ENCODE results near the gene OSCAR. TPM values are rescaled to one million over a fixed set of nuclear protein-coding genes. Genes with fewer than 3 reads are reported as not detected.
A peak's percentile ranks its signal among the peaks of the same experiment; 100 is the strongest.

Gene OSCAR
- total RNA-seq, 1 donor from 2014 or later, result 0.33 TPM

- no peak within 1 kb of the TSS for H3K4me3 ChIP-seq
- no peak within 1 kb of the TSS for H3K27ac ChIP-seq (replicated peaks)
- DNase-seq, result no peak
- H3K36me3 ChIP-seq, result no peaks in the 10 kb centered on the region
- peaks cover 74% of the 10 kb centered on the region for H3K27me3 ChIP-seq (ENCODE audit: low read depth)
- TF ChIP-seq, protein P1, sequence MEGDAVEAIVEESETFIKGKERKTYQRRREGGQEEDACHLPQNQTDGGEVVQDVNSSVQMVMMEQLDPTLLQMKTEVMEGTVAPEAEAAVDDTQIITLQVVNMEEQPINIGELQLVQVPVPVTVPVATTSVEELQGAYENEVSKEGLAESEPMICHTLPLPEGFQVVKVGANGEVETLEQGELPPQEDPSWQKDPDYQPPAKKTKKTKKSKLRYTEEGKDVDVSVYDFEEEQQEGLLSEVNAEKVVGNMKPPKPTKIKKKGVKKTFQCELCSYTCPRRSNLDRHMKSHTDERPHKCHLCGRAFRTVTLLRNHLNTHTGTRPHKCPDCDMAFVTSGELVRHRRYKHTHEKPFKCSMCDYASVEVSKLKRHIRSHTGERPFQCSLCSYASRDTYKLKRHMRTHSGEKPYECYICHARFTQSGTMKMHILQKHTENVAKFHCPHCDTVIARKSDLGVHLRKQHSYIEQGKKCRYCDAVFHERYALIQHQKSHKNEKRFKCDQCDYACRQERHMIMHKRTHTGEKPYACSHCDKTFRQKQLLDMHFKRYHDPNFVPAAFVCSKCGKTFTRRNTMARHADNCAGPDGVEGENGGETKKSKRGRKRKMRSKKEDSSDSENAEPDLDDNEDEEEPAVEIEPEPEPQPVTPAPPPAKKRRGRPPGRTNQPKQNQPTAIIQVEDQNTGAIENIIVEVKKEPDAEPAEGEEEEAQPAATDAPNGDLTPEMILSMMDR (IDR thresholded peaks at IDR 0.05; ENCODE audit: borderline replicate concordance), result no peak
- intact Hi-C loops (cut with micrococcal nuclease), result no loop called here
- peaks cover 2% of the 10 kb centered on the region for H3K9me3 ChIP-seq (replicated peaks)
- no peaks in the 10 kb centered on the region for H3K4me1 ChIP-seq
These were observed 37.1 kb downstream of the OSCAR start, which contains the start of gene VSTM1 for GRCh38 chr19:54063350-54064116. Gene VSTM1, minus strand, starts transcription at chr19:54063897. Its CDS starts 120 bp downstream, at chr19:54063777.

GRCh38 chr19:54062643-54063042 is 38.0 kb downstream of the OSCAR start:
- H3K4me3 ChIP-seq, result no peak overlapping the region
- H3K4me1 ChIP-seq, result no peaks in the 10 kb centered on the region
- TF ChIP-seq, protein P1 (IDR thresholded peaks at IDR 0.05; ENCODE audit: borderline replicate concordance), result no peak
- H3K9me3 ChIP-seq (replicated peaks), result no peaks in the 10 kb centered on the region
- peak; percentile 26 for DNase-seq
- no peak overlapping the region for H3K27ac ChIP-seq (replicated peaks)
- intact Hi-C loops (cut with micrococcal nuclease), result no loop called here
- H3K36me3 ChIP-seq, result no peaks in the 10 kb centered on the region
- peaks cover 71% of the 10 kb centered on the region for H3K27me3 ChIP-seq (ENCODE audit: low read depth)

DNA sequence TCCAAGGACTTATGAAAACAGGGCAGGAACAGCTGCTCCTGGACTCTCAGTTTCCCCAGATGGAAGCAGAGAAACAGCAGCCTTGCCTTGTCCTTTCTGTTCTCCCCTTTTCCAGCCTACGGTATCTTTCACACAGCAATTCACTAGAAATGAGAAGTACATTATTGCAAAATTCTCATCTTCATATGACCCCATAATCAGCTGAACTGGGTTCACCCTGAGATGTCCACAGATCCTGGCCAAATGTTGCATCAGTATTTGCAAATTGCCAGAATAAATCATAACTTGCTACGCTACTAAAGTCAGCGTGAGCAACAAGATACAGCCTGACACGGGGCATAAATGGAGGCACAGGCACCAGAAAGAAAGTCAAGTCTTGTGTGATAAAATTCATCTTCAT is 53.0 kb downstream of the OSCAR start:
- Histone ChIP-seq H3K4me3 (no peak overlapping the region), H3K4me1 (no peaks in the 10 kb centered on the region), H3K27me3 (ENCODE audit: low read depth) (peaks cover 66% of the 10 kb centered on the region), H3K27ac (replicated peaks) (no peak overlapping the region), H3K9me3 (replicated peaks) (peaks cover 5% of the 10 kb centered on the region), H3K36me3 (no peaks in the 10 kb centered on the region)
- no peak for DNase-seq
- TF ChIP-seq, protein P1 (IDR thresholded peaks at IDR 0.05; ENCODE audit: borderline replicate concordance), result no peak
- intact Hi-C loops (cut with micrococcal nuclease), result no loop called here

- no peaks in the 10 kb centered on the region for H3K4me1 ChIP-seq
- no peak for DNase-seq
- intact Hi-C loops (cut with micrococcal nuclease), result no loop called here
- TF ChIP-seq, protein P1 (IDR thresholded peaks at IDR 0.05; ENCODE audit: borderline replicate concordance), result no peak
- H3K27ac ChIP-seq (replicated peaks), result no peak overlapping the region
- peaks cover 5% of the 10 kb centered on the region for H3K9me3 ChIP-seq (replicated peaks)
- H3K27me3 ChIP-seq (ENCODE audit: low read depth), result peaks cover 82% of the 10 kb centered on the region
- no peak overlapping the region for H3K4me3 ChIP-seq
- no peaks in the 10 kb centered on the region for H3K36me3 ChIP-seq
These were observed 54.8 kb downstream of the OSCAR start for GRCh38 chr19:54045771-54046170.

Other genes starting within 250 kb of the OSCAR start
- 96.0 TPM for gene MYADM, start 232.9 kb downstream of the OSCAR start, total RNA-seq
- not detected for gene PRKCG, start 218.6 kb downstream of the OSCAR start, total RNA-seq
- gene CACNG7, start 191.5 kb downstream of the OSCAR start, total RNA-seq, result not detected
- gene CACNG8, start 137.9 kb downstream of the OSCAR start, total RNA-seq, result 0.16 TPM
- not detected for gene CACNG6, start 109.2 kb downstream of the OSCAR start, total RNA-seq
- gene VSTM1, start 36.9 kb downstream of the OSCAR start, total RNA-seq, result not detected
- not detected for gene TARM1, start 19.4 kb downstream of the OSCAR start, total RNA-seq
- gene NDUFA3, start 2.1 kb upstream of the OSCAR start, total RNA-seq, result 503 TPM
- gene TFPT, start 14.9 kb upstream of the OSCAR start, total RNA-seq, result 14.5 TPM
- 39.5 TPM for gene PRPF31, start 15.0 kb upstream of the OSCAR start, total RNA-seq
- gene CNOT3, start 37.0 kb upstream of the OSCAR start, total RNA-seq, result 19.5 TPM
- gene LENG1, start 58.9 kb upstream of the OSCAR start, total RNA-seq, result 7.3 TPM
- gene TMC4, start 72.4 kb upstream of the OSCAR start, total RNA-seq, result 2.2 TPM
- gene MBOAT7, start 88.8 kb upstream of the OSCAR start, total RNA-seq, result 12.2 TPM
- gene TSEN34, start 90.5 kb upstream of the OSCAR start, total RNA-seq, result 16.2 TPM
- gene RPS9, start 100.1 kb upstream of the OSCAR start, total RNA-seq, result 648 TPM
- 4.7 TPM for gene LILRB3, start 122.2 kb upstream of the OSCAR start, total RNA-seq
- 1.2 TPM for gene LILRA6, start 142.0 kb upstream of the OSCAR start, total RNA-seq
- 5.7 TPM for gene LILRB5, start 156.5 kb upstream of the OSCAR start, total RNA-seq
- gene LILRB2, start 180.3 kb upstream of the OSCAR start, total RNA-seq, result 1.7 TPM
- 0.66 TPM for gene LILRA5, start 212.4 kb upstream of the OSCAR start, total RNA-seq
- gene LILRA4, start 238.4 kb upstream of the OSCAR start, total RNA-seq, result not detected

Measured in left ventricle myocardium inferior (tissue), 1 donor.